Measurements from ENCODE around the gene ANKRD50. TPM values are rescaled to one million over a fixed set of nuclear protein-coding genes. Genes with fewer than 3 reads are reported as not detected.

Gene ANKRD50, protein sequence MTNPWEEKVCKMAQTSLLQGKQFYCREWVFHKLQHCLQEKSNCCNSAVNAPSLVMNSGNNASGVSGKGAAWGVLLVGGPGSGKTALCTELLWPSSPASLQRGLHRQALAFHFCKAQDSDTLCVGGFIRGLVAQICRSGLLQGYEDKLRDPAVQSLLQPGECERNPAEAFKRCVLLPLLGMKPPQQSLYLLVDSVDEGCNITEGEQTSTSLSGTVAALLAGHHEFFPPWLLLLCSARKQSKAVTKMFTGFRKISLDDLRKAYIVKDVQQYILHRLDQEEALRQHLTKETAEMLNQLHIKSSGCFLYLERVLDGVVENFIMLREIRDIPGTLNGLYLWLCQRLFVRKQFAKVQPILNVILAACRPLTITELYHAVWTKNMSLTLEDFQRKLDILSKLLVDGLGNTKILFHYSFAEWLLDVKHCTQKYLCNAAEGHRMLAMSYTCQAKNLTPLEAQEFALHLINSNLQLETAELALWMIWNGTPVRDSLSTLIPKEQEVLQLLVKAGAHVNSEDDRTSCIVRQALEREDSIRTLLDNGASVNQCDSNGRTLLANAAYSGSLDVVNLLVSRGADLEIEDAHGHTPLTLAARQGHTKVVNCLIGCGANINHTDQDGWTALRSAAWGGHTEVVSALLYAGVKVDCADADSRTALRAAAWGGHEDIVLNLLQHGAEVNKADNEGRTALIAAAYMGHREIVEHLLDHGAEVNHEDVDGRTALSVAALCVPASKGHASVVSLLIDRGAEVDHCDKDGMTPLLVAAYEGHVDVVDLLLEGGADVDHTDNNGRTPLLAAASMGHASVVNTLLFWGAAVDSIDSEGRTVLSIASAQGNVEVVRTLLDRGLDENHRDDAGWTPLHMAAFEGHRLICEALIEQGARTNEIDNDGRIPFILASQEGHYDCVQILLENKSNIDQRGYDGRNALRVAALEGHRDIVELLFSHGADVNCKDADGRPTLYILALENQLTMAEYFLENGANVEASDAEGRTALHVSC (N-terminal part only)
- total RNA-seq (2021; ENCODE audit: unreplicated experiment): 16.5 TPM
- 8.7 and 10.0 TPM in 2 replicates for polyA plus RNA-seq (2012)
- percentile 91 among the genes with signal in this experiment for Bru-seq, nascent RNA
- BruChase-seq, experiment 1, labeled RNA remaining after a 6-hour chase: percentile 80 among the genes with signal in this experiment
- BruChase-seq, experiment 2, labeled RNA remaining after a 2-hour chase: percentile 95 among the genes with signal in this experiment
- long read RNA-seq, full-length matches to known transcripts: 6 of 19 reads
- long read RNA-seq, partial matches to known transcripts: 10 of 19 reads
- long read RNA-seq, other reads (novel, unspliced or antisense): 3 of 19 reads

DNA sequence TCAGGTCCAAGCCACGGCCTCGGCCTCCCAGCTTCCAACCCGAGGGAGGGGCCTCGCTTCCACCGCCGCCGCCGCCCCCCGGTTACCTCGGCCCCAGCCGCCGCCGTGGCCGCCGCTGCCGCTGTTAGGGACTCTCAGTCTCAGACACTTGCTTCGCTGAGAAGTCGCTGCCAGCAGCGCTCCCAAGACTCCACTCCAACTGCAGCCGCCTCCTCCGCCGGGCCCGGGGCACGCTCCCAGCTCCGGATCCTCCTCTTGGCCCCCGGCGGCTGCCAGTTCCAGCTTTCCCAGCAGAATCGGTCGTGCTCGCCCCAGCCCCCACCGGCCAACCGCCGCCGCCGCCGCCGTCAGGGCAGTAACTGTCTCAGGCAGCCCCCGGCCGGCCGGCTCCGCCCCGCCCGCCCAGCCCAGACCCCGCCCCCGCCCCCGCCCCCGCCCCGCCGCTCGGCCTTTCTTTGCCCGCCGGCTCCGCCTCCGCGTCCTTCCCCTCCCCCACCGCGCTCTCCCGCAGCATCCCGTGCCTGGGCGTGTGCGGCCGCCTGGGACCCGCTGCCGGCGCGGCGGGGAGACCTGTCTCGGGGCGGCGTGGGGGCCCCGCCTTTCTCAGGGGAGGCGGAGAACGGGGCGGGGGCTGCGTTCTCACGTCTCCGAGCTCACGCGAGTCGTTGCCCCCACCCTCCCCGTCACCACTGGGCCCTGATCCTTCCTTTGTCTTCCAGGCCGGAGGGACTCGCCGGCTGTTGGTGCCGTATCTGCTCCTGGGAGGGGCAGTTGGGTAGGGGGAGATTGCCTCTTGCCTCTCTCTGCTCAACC, at the start of gene ANKRD50:
Gene ANKRD50, minus strand, starts transcription at position 361 of the 813 bp plus-strand sequence. CDS start 2,221 bp downstream, outside the sequence.
- intact Hi-C loops (cut with micrococcal nuclease): loop anchor here (5.0 to 10.0 kb wide), 3 partner anchors 70 to 380 kb away; no protein-coding TSS in a partner anchor
- BruUV-seq (replicated peaks): no TSS peak
- peak within 1 kb of the TSS; percentile 79 for H3K9ac ChIP-seq (ENCODE audit: low read length)
- peak; percentile 86 for TF ChIP-seq POLR2AphosphoS5 (IDR thresholded peaks at IDR 0.05; ENCODE audit: low read depth, low read length)
- peak; percentile 80 for TF ChIP-seq TCF7L2 (IDR thresholded peaks at IDR 0.05; ENCODE audit: borderline replicate concordance, extremely low read depth, insufficient read depth, insufficient read length)
- TF ChIP-seq ELF1 (IDR thresholded peaks at IDR 0.05; ENCODE audit: borderline replicate concordance, low read depth): no peak
- TF ChIP-seq SRF (IDR thresholded peaks at IDR 0.05; ENCODE audit: low read depth): no peak
- TF ChIP-seq, protein P1, sequence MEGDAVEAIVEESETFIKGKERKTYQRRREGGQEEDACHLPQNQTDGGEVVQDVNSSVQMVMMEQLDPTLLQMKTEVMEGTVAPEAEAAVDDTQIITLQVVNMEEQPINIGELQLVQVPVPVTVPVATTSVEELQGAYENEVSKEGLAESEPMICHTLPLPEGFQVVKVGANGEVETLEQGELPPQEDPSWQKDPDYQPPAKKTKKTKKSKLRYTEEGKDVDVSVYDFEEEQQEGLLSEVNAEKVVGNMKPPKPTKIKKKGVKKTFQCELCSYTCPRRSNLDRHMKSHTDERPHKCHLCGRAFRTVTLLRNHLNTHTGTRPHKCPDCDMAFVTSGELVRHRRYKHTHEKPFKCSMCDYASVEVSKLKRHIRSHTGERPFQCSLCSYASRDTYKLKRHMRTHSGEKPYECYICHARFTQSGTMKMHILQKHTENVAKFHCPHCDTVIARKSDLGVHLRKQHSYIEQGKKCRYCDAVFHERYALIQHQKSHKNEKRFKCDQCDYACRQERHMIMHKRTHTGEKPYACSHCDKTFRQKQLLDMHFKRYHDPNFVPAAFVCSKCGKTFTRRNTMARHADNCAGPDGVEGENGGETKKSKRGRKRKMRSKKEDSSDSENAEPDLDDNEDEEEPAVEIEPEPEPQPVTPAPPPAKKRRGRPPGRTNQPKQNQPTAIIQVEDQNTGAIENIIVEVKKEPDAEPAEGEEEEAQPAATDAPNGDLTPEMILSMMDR (IDR thresholded peaks at IDR 0.05 in 2 of 3, conservative IDR thresholded peaks at IDR 0.05 in 1 of 3; ENCODE audit: borderline replicate concordance in 1 of 3, insufficient read depth in 1 of 3, low read depth in 2 of 3, low read length in 2 of 3): no peak
- TF ChIP-seq EGR1 (IDR thresholded peaks at IDR 0.05; ENCODE audit: low read depth): peak; percentile 67; the same call in 1 of the 2 replicates
- TF ChIP-seq, protein P2, sequence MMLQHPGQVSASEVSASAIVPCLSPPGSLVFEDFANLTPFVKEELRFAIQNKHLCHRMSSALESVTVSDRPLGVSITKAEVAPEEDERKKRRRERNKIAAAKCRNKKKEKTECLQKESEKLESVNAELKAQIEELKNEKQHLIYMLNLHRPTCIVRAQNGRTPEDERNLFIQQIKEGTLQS (IDR thresholded peaks at IDR 0.05): no peak
- TF ChIP-seq, protein P3, sequence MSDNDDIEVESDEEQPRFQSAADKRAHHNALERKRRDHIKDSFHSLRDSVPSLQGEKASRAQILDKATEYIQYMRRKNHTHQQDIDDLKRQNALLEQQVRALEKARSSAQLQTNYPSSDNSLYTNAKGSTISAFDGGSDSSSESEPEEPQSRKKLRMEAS (IDR thresholded peaks at IDR 0.05): no peak
- TF ChIP-seq FOSL1 (IDR thresholded peaks at IDR 0.05; ENCODE audit: low read depth): no peak
- TF ChIP-seq EZH2phosphoT487 (IDR thresholded peaks at IDR 0.05; ENCODE audit: borderline replicate concordance): no peak
- TF ChIP-seq EZH2 (IDR thresholded peaks at IDR 0.05): no peak
- no peak; the same call in 1 of the 2 replicates for TF ChIP-seq ZFX (IDR thresholded peaks at IDR 0.05)
- TF ChIP-seq, protein P4, sequence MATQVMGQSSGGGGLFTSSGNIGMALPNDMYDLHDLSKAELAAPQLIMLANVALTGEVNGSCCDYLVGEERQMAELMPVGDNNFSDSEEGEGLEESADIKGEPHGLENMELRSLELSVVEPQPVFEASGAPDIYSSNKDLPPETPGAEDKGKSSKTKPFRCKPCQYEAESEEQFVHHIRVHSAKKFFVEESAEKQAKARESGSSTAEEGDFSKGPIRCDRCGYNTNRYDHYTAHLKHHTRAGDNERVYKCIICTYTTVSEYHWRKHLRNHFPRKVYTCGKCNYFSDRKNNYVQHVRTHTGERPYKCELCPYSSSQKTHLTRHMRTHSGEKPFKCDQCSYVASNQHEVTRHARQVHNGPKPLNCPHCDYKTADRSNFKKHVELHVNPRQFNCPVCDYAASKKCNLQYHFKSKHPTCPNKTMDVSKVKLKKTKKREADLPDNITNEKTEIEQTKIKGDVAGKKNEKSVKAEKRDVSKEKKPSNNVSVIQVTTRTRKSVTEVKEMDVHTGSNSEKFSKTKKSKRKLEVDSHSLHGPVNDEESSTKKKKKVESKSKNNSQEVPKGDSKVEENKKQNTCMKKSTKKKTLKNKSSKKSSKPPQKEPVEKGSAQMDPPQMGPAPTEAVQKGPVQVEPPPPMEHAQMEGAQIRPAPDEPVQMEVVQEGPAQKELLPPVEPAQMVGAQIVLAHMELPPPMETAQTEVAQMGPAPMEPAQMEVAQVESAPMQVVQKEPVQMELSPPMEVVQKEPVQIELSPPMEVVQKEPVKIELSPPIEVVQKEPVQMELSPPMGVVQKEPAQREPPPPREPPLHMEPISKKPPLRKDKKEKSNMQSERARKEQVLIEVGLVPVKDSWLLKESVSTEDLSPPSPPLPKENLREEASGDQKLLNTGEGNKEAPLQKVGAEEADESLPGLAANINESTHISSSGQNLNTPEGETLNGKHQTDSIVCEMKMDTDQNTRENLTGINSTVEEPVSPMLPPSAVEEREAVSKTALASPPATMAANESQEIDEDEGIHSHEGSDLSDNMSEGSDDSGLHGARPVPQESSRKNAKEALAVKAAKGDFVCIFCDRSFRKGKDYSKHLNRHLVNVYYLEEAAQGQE (IDR thresholded peaks at IDR 0.05; ENCODE audit: low read depth): no peak
- TF ChIP-seq ZNF274 (IDR thresholded peaks at IDR 0.05; ENCODE audit: low read depth, low read length): no peak
- no peak for TF ChIP-seq JUND (IDR thresholded peaks at IDR 0.05)

More for the DNA sequence above, at the start of gene ANKRD50:
- CTCF ChIA-PET: interaction anchor here (1.8 kb wide), 1 partner anchor 379 kb away, joined by 4 read pairs; no protein-coding TSS in a partner anchor
- Histone ChIP-seq H3K9me2 (ENCODE audit: insufficient read depth) (no peaks in the 10 kb centered on the region), H4K20me1 (ENCODE audit: insufficient read depth) (no peaks in the 10 kb centered on the region), H3K9me3 (ENCODE audit: control insufficient read depth in 1 of 2, insufficient read depth in 1 of 2, low read depth in 1 of 2, low read length in 2 of 2) (no peaks in the 10 kb centered on the region), H3K27ac (ENCODE audit: low read depth, low read length) (peak within 1 kb of the TSS; percentile 95), H3K4me3 (replicated peaks in 1 of 2; ENCODE audit: low read depth in 1 of 2, low read length in 2 of 2) (peak within 1 kb of the TSS; percentile 68 to 72), H2AFZ (ENCODE audit: low read depth, low read length, poor library complexity, severe bottlenecking) (peak within 1 kb of the TSS; percentile 36), H3K36me3 (ENCODE audit: control insufficient read depth in 1 of 2, insufficient read depth in 2 of 2, low read length in 2 of 2) (no peaks in the 10 kb centered on the region), H3K4me1 (ENCODE audit: control insufficient read depth in 1 of 2, insufficient read depth in 2 of 2, low read length in 2 of 2) (peaks cover 13 to 16% of the 10 kb centered on the region in 2 experiments; a peak in 3 of 4 replicates), H3K4me2 (ENCODE audit: low read length) (peak within 1 kb of the TSS; percentile 81), H3K27me3 (ENCODE audit: insufficient read depth, low read length) (no peaks in the 10 kb centered on the region), H3K79me2 (ENCODE audit: insufficient read depth, low read length) (peaks cover 42% of the 10 kb centered on the region)
- RAD21 ChIA-PET (ENCODE audit: low non-redundant PET in 1 of 2, low total read pairs in 2 of 2, uncharacterized antibody in 2 of 2, unreplicated experiment in 2 of 2): no interaction called here
- POLR2A ChIA-PET: no interaction called here
- peak; percentile 79 for ATAC-seq
- DNase-seq (ENCODE audit: low read depth, low spot score): peak; percentile 81

Data from HCT116 (cell line).